Mesothelial cell of epicardium (in vitro differentiated cells): Measurements from ENCODE around the gene CNN3. TPM values are rescaled to one million over a fixed set of nuclear protein-coding genes. Genes with fewer than 3 reads are reported as not detected.

Source experiments
- DNase-seq, 2 experiments: peaks; one replicate each; pipeline ENCODE4 v3.0.0; 2021; ENCODE audit warnings: low spot score in 2 of 2; ENCODE audit not compliant: unreplicated experiment in 2 of 2
- H3K27ac Mint-ChIP-seq: 2 replicates; pipeline ENCODE4 v1.8.0; 2021; ENCODE audit warnings: mixed read lengths
- H3K27me3 Mint-ChIP-seq: 2 replicates; pipeline ENCODE4 v1.8.0; 2021; ENCODE audit warnings: low read depth, mixed read lengths
- H3K36me3 Mint-ChIP-seq: 2 replicates; pipeline ENCODE4 v1.8.0; 2021; ENCODE audit warnings: mixed read lengths
- H3K4me1 Mint-ChIP-seq: 2 replicates; pipeline ENCODE4 v1.8.0; 2021; ENCODE audit warnings: mixed read lengths
- H3K4me3 Mint-ChIP-seq: 2 replicates; pipeline ENCODE4 v1.8.0; 2021; ENCODE audit warnings: mild to moderate bottlenecking, moderate library complexity, mixed read lengths
- H3K9me3 Mint-ChIP-seq: 2 replicates; pipeline ENCODE4 v1.8.0; 2021; ENCODE audit warnings: mixed read lengths
- total RNA-seq: library from RNA; stranded (reverse); gene quantifications from 3 replicates; pipeline ENCODE4 v1.2.1, GENCODE V29; 2021
- TF ChIP-seq, protein P1 (sequence below): fragments of 200-600 bp; sonication (generic); IDR thresholded peaks from one replicate; pipeline ENCODE4 v1.5.0; 2021; ENCODE audit warnings: antibody characterized with exemption; ENCODE audit not compliant: unreplicated experiment

Gene CNN3
- total RNA-seq, 1 donor from 2014 or later = 247 TPM

DNA sequence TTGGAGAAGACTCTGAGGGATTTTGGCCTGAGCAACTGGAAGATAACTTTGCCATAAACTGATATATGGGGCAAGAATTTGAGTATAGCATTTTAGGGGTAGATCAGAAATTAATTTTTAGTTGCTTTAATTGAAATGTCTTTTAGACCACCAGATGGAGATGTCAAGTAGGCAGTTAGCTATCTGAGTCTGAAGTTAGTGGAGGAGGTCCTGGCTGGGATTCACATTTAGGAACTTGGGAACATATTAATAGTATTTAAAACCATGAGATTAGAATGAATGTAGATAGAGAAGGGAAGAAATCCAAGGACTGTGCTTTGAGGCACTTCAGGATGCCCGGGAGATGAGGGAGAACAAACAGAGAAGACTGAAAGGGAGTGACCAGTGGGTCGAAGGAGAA, 74.1 kb downstream of the CNN3 start:
- TF ChIP-seq, protein P1, sequence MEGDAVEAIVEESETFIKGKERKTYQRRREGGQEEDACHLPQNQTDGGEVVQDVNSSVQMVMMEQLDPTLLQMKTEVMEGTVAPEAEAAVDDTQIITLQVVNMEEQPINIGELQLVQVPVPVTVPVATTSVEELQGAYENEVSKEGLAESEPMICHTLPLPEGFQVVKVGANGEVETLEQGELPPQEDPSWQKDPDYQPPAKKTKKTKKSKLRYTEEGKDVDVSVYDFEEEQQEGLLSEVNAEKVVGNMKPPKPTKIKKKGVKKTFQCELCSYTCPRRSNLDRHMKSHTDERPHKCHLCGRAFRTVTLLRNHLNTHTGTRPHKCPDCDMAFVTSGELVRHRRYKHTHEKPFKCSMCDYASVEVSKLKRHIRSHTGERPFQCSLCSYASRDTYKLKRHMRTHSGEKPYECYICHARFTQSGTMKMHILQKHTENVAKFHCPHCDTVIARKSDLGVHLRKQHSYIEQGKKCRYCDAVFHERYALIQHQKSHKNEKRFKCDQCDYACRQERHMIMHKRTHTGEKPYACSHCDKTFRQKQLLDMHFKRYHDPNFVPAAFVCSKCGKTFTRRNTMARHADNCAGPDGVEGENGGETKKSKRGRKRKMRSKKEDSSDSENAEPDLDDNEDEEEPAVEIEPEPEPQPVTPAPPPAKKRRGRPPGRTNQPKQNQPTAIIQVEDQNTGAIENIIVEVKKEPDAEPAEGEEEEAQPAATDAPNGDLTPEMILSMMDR = no peak
- Mint-ChIP-seq H3K4me3 (no peak overlapping the region), H3K27ac (no peak overlapping the region), H3K9me3 (no peaks in the 10 kb centered on the region), H3K4me1 (no peaks in the 10 kb centered on the region), H3K36me3 (peaks cover 2% of the 10 kb centered on the region), H3K27me3 (no peaks in the 10 kb centered on the region)
- DNase-seq = no peak

DNA sequence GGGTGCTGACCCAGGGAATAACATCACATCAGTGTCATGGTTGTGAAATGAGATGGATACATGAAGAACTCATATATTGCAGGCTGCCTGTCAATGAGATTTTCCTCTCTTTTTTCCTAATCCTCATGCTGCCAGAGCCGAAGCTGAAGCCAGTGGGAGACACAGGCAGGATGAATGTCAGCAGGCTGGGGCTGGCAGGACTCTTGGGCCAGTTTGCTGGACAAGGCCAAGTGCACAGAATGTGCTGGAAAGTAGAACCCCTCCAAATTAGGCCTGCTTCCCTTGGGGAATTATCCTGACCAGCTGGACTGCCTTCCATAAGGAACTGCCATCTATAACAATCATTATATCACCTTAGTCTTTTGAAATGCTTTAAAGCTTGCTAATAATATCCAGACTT, 75.3 kb downstream of the CNN3 start:
- peaks cover 3% of the 10 kb centered on the region for H3K4me1 Mint-ChIP-seq
- H3K27ac Mint-ChIP-seq = no peak overlapping the region
- H3K4me3 Mint-ChIP-seq = no peak overlapping the region
- no peaks in the 10 kb centered on the region for H3K9me3 Mint-ChIP-seq
- H3K27me3 Mint-ChIP-seq = no peaks in the 10 kb centered on the region
- TF ChIP-seq, protein P1 = no peak
- no peak for DNase-seq
- H3K36me3 Mint-ChIP-seq = peaks cover 2% of the 10 kb centered on the region

Other genes with a start within 250 kb of the CNN3 start
- 9.2 to 13.2 TPM (median 11.2 TPM) in 3 replicates for gene SLC44A3, start 106.8 kb downstream of the CNN3 start, total RNA-seq
- gene ALG14, start 145.8 kb upstream of the CNN3 start, total RNA-seq = 3.8 to 5.3 TPM (median 5.0 TPM) in 3 replicates
- gene TLCD4, start 190.2 kb upstream of the CNN3 start, total RNA-seq = 5.1 to 6.2 TPM (median 5.6 TPM) in 3 replicates